ENCODE data around the gene TANGO6.

TANGO6 gene

GRCh38 chr16:68910051-68910450, 66.7 kb downstream of the TANGO6 start:
- no peak for DNase-seq

- DNase-seq = no peak
These were observed 72.3 kb downstream of the TANGO6 start for GRCh38 chr16:68915589-68915988.

- no peak for DNase-seq
These were observed 74.2 kb downstream of the TANGO6 start for GRCh38 chr16:68917541-68917940.

GRCh38 chr16:68920349-68920748, 77.0 kb downstream of the TANGO6 start:
- no peak for DNase-seq

GRCh38 chr16:68921637-68922036, 78.3 kb downstream of the TANGO6 start:
- no peak for DNase-seq

- no peak for DNase-seq
These were observed 79.8 kb downstream of the TANGO6 start for GRCh38 chr16:68923116-68923515.

- no peak for DNase-seq
These were observed 83.7 kb downstream of the TANGO6 start for GRCh38 chr16:68927018-68927417.

GRCh38 chr16:68931196-68931595, 87.9 kb downstream of the TANGO6 start:
- no peak for DNase-seq

GRCh38 chr16:68934402-68934801, 91.1 kb downstream of the TANGO6 start:
- no peak for DNase-seq

GRCh38 chr16:68935008-68935407, 91.7 kb downstream of the TANGO6 start:
- DNase-seq = no peak

- DNase-seq = peak; percentile 72
These were observed 93.7 kb downstream of the TANGO6 start for GRCh38 chr16:68936736-68937631.

- DNase-seq = no peak
These were observed 96.5 kb downstream of the TANGO6 start for GRCh38 chr16:68939692-68940320.

- no peak for DNase-seq
These were observed 97.5 kb downstream of the TANGO6 start for GRCh38 chr16:68940816-68941215.

GRCh38 chr16:68943961-68944360, 100.6 kb downstream of the TANGO6 start:
- no peak for DNase-seq

GRCh38 chr16:68948230-68948910, 105.0 kb downstream of the TANGO6 start:
- DNase-seq = peak; percentile 8

GRCh38 chr16:68951991-68952877, 108.9 kb downstream of the TANGO6 start:
- DNase-seq = peak; percentile 35

GRCh38 chr16:68954911-68955635, 111.7 kb downstream of the TANGO6 start:
- DNase-seq = no peak

GRCh38 chr16:68960910-68961309, 117.6 kb downstream of the TANGO6 start:
- DNase-seq = no peak

- DNase-seq = no peak
These were observed 118.6 kb downstream of the TANGO6 start for GRCh38 chr16:68961778-68962402.

GRCh38 chr16:68969338-68969737, 126.0 kb downstream of the TANGO6 start:
- DNase-seq = no peak

GRCh38 chr16:68972013-68972412, 128.7 kb downstream of the TANGO6 start:
- DNase-seq = no peak

Measured in fibroblast of skin of scalp (primary cell).